ENCODE measurements around the gene OR2B2. TPM values are rescaled to one million over a fixed set of nuclear protein-coding genes. Genes with fewer than 3 reads are reported as not detected.
"Not testable (repeated sequence)": the region's sequence is repeated elsewhere in the genome, so short reads cannot be mapped to it uniquely, and the experiment has no call there.

OR2B2 gene
- total and polyA plus RNA-seq, 4 donors = not detected

- no peak for DNase-seq (ENCODE audit: low spot score)
- H3K9me3 ChIP-seq (ENCODE audit: control insufficient read depth in 4 of 4, low read length in 3 of 4) = no peaks in the 10 kb centered on the region
- H3K4me3 ChIP-seq (ENCODE audit: low read depth in 1 of 3, low read length in 3 of 3) = no peak overlapping the region
- 89% methylated on average over 8 of the region's 8 CpGs for WGBS
- no peak for TF ChIP-seq EGR1 (IDR thresholded peaks at IDR 0.05; ENCODE audit: low read depth in 2 of 2)
- TF ChIP-seq RXRA (IDR thresholded peaks at IDR 0.05) = no peak
- TF ChIP-seq MAX (IDR thresholded peaks at IDR 0.05) = no peak
- TF ChIP-seq CTCF (IDR thresholded peaks at IDR 0.05; ENCODE audit: low read depth, low read length, missing input control) = no peak
- no peak for TF ChIP-seq TAF1 (conservative IDR thresholded peaks at IDR 0.05)
- TF ChIP-seq FOXA2 (IDR thresholded peaks at IDR 0.05) = no peak
- no peak for TF ChIP-seq SP1 (IDR thresholded peaks at IDR 0.05)
- no peak for TF ChIP-seq NR2F2 (IDR thresholded peaks at IDR 0.05)
- no peaks in the 10 kb centered on the region for H3K36me3 ChIP-seq (ENCODE audit: control insufficient read depth in 4 of 4, insufficient read depth in 3 of 4, low read depth in 1 of 4, low read length in 3 of 4)
- no peak overlapping the region for H3K27ac ChIP-seq (ENCODE audit: low read depth in 1 of 2, low read length in 2 of 2)
- no peaks in the 10 kb centered on the region for H3K27me3 ChIP-seq (ENCODE audit: control insufficient read depth in 4 of 4, insufficient read depth in 4 of 4, low read length in 3 of 4)
- H3K4me1 ChIP-seq (ENCODE audit: control insufficient read depth in 4 of 4, insufficient read depth in 4 of 4, low read length in 3 of 4) = peaks cover 0 to 2% (median 0%) of the 10 kb centered on the region in 4 donors
- H3K9ac ChIP-seq (ENCODE audit: low read depth in 1 of 2, low read length in 2 of 2) = no peak overlapping the region
These were observed 10.4 kb downstream of the OR2B2 start for GRCh38 chr6:27901801-27902200.

GRCh38 chr6:27900197-27900596 lies 12.0 kb downstream of the OR2B2 start:
- not testable (repeated sequence) for H3K4me3 ChIP-seq (ENCODE audit: low read depth in 1 of 3, low read length in 3 of 3); H3K9me3 ChIP-seq (ENCODE audit: control insufficient read depth in 4 of 4, low read length in 3 of 4); DNase-seq (ENCODE audit: low spot score); H3K4me1 ChIP-seq (ENCODE audit: control insufficient read depth in 4 of 4, insufficient read depth in 4 of 4, low read length in 3 of 4); H3K27me3 ChIP-seq (ENCODE audit: control insufficient read depth in 4 of 4, insufficient read depth in 4 of 4, low read length in 3 of 4); H3K27ac ChIP-seq (ENCODE audit: low read depth in 1 of 2, low read length in 2 of 2); H3K9ac ChIP-seq (ENCODE audit: low read depth in 1 of 2, low read length in 2 of 2); H3K36me3 ChIP-seq (ENCODE audit: control insufficient read depth in 4 of 4, insufficient read depth in 3 of 4, low read depth in 1 of 4, low read length in 3 of 4)
- WGBS = 70% methylated on average over 7 of the region's 7 CpGs

GRCh38 chr6:27899543-27899942 lies 12.7 kb downstream of the OR2B2 start:
- Histone ChIP-seq H3K4me3 (ENCODE audit: low read depth in 1 of 3, low read length in 3 of 3) (no peak overlapping the region), H3K27me3 (ENCODE audit: control insufficient read depth in 4 of 4, insufficient read depth in 4 of 4, low read length in 3 of 4) (no peaks in the 10 kb centered on the region), H3K27ac (ENCODE audit: low read depth in 1 of 2, low read length in 2 of 2) (no peak overlapping the region), H3K9me3 (ENCODE audit: control insufficient read depth in 4 of 4, low read length in 3 of 4) (no peaks in the 10 kb centered on the region), H3K36me3 (ENCODE audit: control insufficient read depth in 4 of 4, insufficient read depth in 3 of 4, low read depth in 1 of 4, low read length in 3 of 4) (no peaks in the 10 kb centered on the region), H3K9ac (ENCODE audit: low read depth in 1 of 2, low read length in 2 of 2) (no peak overlapping the region), H3K4me1 (ENCODE audit: control insufficient read depth in 4 of 4, insufficient read depth in 4 of 4, low read length in 3 of 4) (peaks cover 0 to 12% (median 9%) of the 10 kb centered on the region in 4 donors)
- no peak for DNase-seq (ENCODE audit: low spot score)
- TF ChIP-seq ZBTB33 (IDR thresholded peaks at IDR 0.05) (no peak), TAF1 (conservative IDR thresholded peaks at IDR 0.05) (no peak), YY1 (IDR thresholded peaks at IDR 0.05) (no peak), FOXA2 (IDR thresholded peaks at IDR 0.05) (no peak), NR2F2 (IDR thresholded peaks at IDR 0.05) (no peak), GABPA (IDR thresholded peaks at IDR 0.05 in 1 of 2, conservative IDR thresholded peaks at IDR 0.05 in 1 of 2) (no peak), EGR1 (IDR thresholded peaks at IDR 0.05; ENCODE audit: low read depth in 2 of 2) (no peak), JUND (IDR thresholded peaks at IDR 0.05) (no peak), FOXA1 (IDR thresholded peaks at IDR 0.05) (no peak), CTCF (IDR thresholded peaks at IDR 0.05; ENCODE audit: low read depth, low read length, missing input control) (no peak), SP1 (IDR thresholded peaks at IDR 0.05) (no peak)
